Midbrain (tissue), 1 donor: ENCODE data around the gene CBLB.

Source experiments
- DNase-seq: peaks from one replicate; lab custom pipeline; 2025; lab: John Stamatoyannopoulos, UW

CBLB gene

GRCh38 chr3:105868742-105869530 is at the start of gene CBLB:
CBLB (minus strand) TSS chr3:105869012; CDS start chr3:105867577, 1,435 bp downstream.
- DNase-seq: peak; percentile 92

GRCh38 chr3:105916767-105917166 is 48.0 kb upstream of the CBLB start:
- DNase-seq: no peak

- DNase-seq: no peak
These were observed 46.7 kb upstream of the CBLB start for GRCh38 chr3:105915524-105915923.

GRCh38 chr3:105913616-105914015 is 44.8 kb upstream of the CBLB start:
- DNase-seq: no peak

GRCh38 chr3:105912891-105913290 is 44.1 kb upstream of the CBLB start:
- no peak for DNase-seq

GRCh38 chr3:105911496-105911895 is 42.7 kb upstream of the CBLB start:
- DNase-seq: no peak

GRCh38 chr3:105907777-105908176 is 39.0 kb upstream of the CBLB start:
- DNase-seq: peak; percentile 1

GRCh38 chr3:105906836-105907235 is 38.0 kb upstream of the CBLB start:
- no peak for DNase-seq

GRCh38 chr3:105906345-105906744 is 37.5 kb upstream of the CBLB start:
- DNase-seq: no peak

- no peak for DNase-seq
These were observed 36.5 kb upstream of the CBLB start for GRCh38 chr3:105905328-105905727.

GRCh38 chr3:105904678-105905284 is 36.0 kb upstream of the CBLB start:
- no peak for DNase-seq

GRCh38 chr3:105904251-105904650 is 35.4 kb upstream of the CBLB start:
- DNase-seq: no peak

GRCh38 chr3:105899516-105899915 is 30.7 kb upstream of the CBLB start:
- DNase-seq: no peak

GRCh38 chr3:105891101-105891500 is 22.3 kb upstream of the CBLB start:
- DNase-seq: no peak

- no peak for DNase-seq
These were observed 20.1 kb upstream of the CBLB start for GRCh38 chr3:105888621-105889579.

GRCh38 chr3:105885256-105885655 is 16.4 kb upstream of the CBLB start:
- DNase-seq: no peak

GRCh38 chr3:105883798-105884377 is 15.1 kb upstream of the CBLB start:
- DNase-seq: no peak

- DNase-seq: no peak
These were observed 12.0 kb upstream of the CBLB start for GRCh38 chr3:105880681-105881290.

GRCh38 chr3:105878061-105878460 is 9.2 kb upstream of the CBLB start:
- DNase-seq: no peak

GRCh38 chr3:105877336-105877910 is 8.6 kb upstream of the CBLB start:
- DNase-seq: no peak

GRCh38 chr3:105876780-105877327 is 8.0 kb upstream of the CBLB start:
- no peak for DNase-seq
